GM18508 (cell line): ENCODE measurements around the gene ALLC.

Source experiments
- ATAC-seq: cut with Tn5 transposase; IDR thresholded peaks from one replicate; pipeline ENCODE4 v1.9.1; 2021; ENCODE audit warnings: moderate number of reproducible peaks; ENCODE audit not compliant: insufficient read depth, unreplicated experiment

ALLC gene

GRCh38 chr2:3672861-3673678 lies 15.1 kb downstream of the ALLC start:
- no peak for ATAC-seq

DNA sequence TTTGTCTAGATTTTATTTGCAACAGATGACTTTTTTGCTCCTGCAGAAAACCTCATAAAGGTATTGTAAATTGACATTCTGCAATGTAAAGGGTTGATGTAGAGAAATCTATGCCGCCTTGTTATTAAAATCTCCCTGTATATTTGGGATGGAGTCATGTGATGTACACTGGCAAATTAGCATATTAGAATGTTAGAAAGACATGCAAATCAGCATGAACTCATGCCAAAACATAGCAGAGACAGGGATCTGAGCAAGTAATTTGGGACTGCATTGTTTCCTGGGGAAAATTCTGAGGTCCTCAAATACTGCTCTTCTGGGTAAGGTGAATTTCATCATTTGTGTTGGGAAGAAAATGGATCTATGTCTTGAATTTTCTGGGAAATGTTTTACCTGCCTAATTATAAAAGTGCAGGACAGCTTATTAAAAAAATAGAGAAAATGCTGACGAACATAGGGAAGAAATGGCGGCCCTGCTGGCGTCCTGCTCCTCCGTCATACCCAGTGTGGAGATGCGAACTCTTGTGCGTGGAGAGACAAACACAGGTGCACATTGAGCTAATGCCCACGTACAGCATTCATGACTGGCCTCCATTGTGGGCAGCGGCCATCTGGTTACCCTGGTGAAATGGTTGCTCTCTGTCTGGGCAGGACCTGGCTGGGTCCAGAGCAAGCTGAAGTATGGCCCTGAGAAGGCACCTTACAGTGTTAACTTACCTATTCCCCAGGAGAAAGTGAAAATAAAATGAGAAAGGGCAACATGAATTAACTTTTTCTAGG lies 16.3 kb downstream of the ALLC start:
- no peak for ATAC-seq

GRCh38 chr2:3675687-3676086 lies 17.7 kb downstream of the ALLC start:
- no peak for ATAC-seq

DNA sequence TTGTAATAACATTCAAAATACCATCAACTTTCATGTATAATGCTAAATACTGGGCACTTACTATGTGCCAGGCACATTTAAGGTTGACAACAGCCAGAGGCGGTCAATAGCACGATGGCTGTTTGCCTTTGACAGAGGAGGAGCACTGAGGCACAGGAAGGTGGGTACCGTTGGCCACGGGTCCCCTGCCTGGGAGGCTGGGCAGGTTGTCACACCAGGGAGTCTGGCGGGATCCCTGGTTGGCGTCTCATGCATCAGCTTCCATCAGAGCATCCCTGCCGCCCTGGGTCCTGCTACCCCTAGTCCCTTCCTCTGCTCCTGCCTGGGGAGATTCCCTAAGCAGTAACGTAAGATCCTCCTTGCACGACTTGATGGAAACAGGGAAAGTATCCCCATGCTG lies 19.4 kb downstream of the ALLC start:
- no peak for ATAC-seq

DNA sequence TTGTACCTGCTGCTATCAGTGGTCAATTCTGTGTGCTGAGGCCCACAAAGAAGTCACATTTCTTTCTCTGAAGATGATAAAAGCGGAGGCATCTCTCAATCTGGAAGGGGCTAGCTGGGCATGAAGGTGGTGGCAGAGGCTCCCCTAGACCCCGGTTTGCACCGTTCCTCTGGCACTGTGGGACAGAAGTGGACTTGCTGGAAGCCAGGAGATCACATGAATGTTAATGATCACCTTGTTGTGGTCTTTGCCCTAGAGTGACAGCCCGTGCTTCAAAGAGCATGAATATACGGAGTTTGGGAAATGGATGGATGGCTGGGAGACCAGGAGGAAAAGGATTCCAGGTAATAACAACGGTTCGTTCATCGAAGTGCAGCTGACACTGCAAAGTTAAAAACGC lies 20.2 kb downstream of the ALLC start:
- ATAC-seq: no peak

GRCh38 chr2:3679180-3679579 lies 21.2 kb downstream of the ALLC start:
- no peak for ATAC-seq

DNA sequence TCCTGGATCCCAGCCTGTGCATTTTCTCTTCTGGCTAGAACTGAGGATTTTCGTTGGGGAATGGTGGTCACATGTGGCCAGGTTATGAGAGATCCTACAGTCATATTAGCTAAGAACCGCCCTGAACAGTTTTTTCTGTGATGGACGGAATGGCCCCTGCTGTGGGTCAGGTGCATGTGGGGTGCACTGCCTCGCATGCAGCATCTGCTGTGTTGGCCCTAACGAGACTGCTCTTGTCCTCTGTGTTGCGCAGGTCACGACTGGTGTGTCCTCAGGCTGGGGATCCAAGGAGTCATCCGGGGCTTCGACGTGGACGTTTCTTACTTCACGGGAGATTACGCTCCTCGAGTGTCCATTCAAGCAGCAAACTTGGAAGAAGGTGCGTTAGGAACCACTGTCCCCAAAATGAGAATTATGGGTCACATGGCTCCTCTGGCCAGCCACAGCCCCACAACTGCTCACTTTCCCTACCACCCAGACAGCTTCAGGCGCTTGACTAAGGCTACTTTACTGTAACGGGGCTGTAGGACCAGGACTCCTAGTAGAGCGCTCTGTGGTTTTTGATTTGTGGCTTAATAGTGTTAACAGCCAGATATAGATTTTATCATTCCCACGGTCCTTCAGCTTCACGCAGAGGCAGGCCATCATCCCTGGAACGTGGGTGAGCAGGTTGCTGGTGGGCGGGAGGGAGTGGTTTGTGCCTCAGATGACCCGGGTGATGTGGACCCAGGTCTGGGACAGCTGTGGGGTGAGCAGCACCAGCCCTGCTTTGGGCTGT lies 21.8 kb downstream of the ALLC start:
- ATAC-seq: no peak

DNA sequence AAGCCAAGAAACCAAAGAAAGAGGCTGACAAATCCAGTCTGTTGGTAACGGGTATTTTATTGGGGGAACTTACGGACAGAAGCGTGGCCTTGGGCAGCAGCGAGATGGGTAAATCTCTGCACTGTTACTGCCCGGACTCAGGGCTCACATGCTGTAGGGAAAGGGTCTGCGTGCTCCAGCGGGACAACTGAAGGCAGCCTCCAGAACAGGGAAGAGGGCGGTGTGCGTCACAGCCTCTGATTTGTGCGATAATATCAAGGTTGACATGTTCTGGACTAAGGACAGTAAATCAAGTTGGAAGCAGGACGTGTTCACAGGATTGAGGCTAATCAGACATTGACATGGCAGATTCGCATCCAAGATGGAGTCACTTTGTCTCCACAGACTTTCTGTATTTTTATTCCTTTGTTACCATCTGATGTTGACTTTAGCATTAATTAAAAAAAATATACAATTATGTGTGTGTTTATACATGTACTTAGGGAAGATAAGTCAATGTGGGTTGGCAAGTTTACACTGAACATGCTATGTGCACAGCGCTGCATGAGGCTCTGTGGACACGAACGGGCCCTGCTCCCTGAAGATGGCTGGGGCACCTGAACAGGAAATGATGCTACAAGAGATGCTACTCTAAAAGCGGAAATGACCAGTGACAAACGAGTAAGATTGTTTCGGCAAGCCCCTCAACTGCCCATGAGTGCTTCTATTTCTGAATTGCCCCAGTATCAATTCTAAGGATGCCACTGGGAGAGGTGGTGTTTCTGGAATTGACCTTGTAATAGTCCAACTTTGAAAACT lies 22.7 kb downstream of the ALLC start:
- no peak for ATAC-seq

- no peak for ATAC-seq
These were observed 23.6 kb downstream of the ALLC start for GRCh38 chr2:3681625-3682024.

DNA sequence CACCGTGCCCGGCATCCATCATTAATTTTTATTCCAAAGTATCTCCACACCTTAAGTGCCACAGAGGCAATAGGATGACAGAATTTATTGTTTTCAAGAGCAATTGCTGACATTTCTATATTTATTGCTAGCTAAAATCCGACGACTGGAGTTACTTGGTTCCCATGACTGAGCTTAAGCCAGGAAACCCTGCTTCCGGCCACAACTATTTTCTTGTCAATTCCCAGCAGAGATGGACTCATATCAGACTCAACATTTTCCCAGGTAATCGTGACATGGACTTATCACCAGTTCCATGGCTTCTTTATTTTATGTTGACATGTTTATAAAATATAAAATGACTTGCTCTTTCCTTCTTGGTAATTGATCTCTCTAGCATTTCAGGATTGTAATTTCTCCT lies 24.8 kb downstream of the ALLC start:
- no peak for ATAC-seq

- no peak for ATAC-seq
These were observed 25.9 kb downstream of the ALLC start for GRCh38 chr2:3683748-3684454.

DNA sequence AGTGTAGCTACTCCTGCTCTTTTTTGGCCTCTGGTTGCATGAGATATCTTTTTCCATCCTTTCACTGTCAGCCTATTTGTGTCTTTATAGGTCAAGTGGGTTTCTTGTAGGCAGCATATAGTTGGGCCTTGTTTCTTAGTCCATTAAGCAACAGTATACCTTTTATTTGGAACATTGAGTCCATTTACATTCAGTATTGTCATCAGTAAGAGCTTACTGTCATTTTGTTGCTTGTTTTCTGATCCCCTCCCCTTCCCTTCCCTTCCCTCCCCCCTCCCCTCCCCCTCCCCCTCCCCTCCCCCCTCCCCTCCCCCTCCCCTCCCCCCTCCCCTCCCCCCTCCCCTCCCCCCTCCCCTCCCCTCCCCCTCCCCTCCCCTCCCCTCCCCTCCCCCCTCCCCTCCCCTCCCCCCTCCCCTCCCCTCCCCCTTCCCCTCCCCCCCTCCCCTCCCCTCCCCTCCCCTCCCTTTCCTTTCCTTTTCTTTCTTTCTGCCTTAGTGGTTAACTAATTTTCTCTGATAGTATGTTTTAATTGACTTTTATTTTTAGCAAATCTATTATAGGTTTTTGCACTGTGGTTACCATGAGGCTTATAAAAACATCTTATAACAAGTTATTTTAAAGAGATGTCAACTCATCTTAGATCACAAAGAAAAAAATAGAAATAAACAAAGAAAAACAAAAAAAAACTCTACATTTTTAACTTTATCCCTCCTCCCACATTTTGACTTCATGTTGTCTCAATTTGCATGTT lies 32.2 kb downstream of the ALLC start:
- no peak for ATAC-seq

GRCh38 chr2:3692375-3692774 lies 34.4 kb downstream of the ALLC start:
- no peak for ATAC-seq

DNA sequence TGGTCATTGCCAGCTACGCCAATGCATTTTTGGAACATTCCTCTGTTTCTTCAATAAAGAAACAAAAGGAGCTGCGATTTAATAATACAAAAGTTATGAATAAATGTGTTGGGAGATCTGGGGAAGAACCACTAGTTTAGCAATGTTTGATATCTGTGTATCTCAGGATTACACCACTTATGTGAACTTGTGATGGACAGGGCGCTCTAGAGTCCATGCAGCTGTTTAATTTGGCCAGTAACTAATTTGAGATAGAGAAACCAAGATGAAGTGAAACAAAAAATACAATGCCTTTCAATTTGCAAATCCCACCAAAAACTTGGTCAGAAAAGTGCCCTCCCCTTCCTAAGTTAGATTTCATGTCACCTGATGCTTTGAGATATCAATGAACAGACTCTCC lies 38.5 kb downstream of the ALLC start:
- no peak for ATAC-seq

GRCh38 chr2:3701071-3701470 lies 43.1 kb downstream of the ALLC start:
- ATAC-seq: no peak

DNA sequence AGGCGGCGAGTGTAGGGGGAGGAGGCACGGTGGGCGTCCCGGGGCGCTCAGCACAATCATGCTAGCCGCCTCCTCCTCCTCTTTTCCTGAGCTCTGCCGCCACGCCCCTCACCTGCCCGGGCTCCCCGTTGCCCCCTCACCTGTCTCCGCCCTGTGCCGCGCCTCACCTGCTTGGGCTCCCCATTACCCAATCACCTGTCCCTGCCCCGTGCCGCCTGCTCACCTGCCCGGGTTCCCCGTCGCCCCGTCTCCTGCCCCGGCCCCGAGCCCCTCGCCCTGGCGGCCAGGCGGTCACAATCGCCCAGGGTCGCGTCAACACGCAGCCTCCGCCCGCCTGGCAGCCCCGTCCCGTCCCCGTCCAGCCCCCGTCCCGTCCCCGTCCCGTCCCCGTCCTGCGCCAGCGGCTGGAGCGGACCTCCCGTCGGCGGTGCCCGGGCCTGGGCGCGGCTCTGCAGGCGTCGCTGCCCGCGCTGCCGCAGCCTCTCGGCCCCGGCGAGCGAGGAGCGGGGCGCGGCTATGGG lies 45.3 kb downstream of the ALLC start, which contains the start of gene DCDC2C:
DCDC2C (plus strand) TSS at position 340 of the 521 bp plus-strand sequence; CDS start at position 517, 177 bp downstream.
- ATAC-seq: no peak

DNA sequence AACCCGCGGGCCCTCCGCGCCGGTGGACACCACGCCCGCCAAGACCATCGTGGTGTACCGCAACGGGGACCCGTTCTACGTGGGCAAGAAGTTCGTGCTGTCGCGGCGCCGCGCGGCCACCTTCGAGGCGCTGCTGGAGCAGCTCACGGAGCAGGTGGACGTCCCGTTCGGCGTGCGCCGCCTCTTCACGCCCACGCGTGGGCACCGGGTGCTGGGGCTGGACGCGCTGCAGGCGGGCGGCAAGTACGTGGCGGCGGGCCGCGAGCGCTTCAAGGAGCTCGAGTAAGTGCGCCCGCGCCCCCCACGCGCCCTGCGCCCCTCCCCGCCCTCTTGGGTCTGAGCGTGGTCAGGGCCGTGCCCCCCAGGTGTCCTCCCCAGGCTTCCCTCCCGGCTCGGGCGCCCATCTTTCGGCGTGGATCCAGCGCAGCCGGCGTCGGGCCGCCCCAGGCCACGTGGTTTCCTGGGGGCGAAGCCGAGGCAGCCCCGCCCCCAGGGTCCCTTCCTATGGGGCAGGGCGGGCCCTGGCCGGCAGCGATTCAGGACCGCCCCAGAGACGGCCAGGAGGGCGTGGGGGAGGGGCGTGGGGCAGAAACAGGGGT lies 45.9 kb downstream of the ALLC start:
- no peak for ATAC-seq

- no peak for ATAC-seq
These were observed 46.7 kb downstream of the ALLC start for GRCh38 chr2:3704692-3705091.
